ENCODE results near the gene CLEC16A.

The CLEC16A gene

GRCh38 chr16:11046382-11046931 is 102.1 kb downstream of the CLEC16A start:
- no peak for DNase-seq

GRCh38 chr16:11047057-11047456 is 102.7 kb downstream of the CLEC16A start:
- DNase-seq, result no peak

- no peak for DNase-seq
Observed at GRCh38 chr16:11047939-11048800, 103.8 kb downstream of the CLEC16A start.

- no peak for DNase-seq
Observed at GRCh38 chr16:11049396-11050059, 105.2 kb downstream of the CLEC16A start.

GRCh38 chr16:11050536-11050935 is 106.2 kb downstream of the CLEC16A start:
- DNase-seq, result no peak

GRCh38 chr16:11050944-11051343 is 106.6 kb downstream of the CLEC16A start:
- no peak for DNase-seq

GRCh38 chr16:11051430-11051829 is 107.1 kb downstream of the CLEC16A start:
- DNase-seq, result no peak

GRCh38 chr16:11051879-11052808 is 107.8 kb downstream of the CLEC16A start:
- no peak for DNase-seq

GRCh38 chr16:11053916-11054460 is 109.6 kb downstream of the CLEC16A start:
- no peak for DNase-seq

GRCh38 chr16:11056090-11056992 is 112.0 kb downstream of the CLEC16A start:
- no peak for DNase-seq

GRCh38 chr16:11056993-11057649 is 112.8 kb downstream of the CLEC16A start:
- DNase-seq, result no peak

- no peak for DNase-seq
Observed at GRCh38 chr16:11057711-11058345, 113.5 kb downstream of the CLEC16A start.

GRCh38 chr16:11058832-11059231 is 114.5 kb downstream of the CLEC16A start:
- DNase-seq, result no peak

GRCh38 chr16:11059588-11059987 is 115.2 kb downstream of the CLEC16A start:
- no peak for DNase-seq

GRCh38 chr16:11060364-11060763 is 116.0 kb downstream of the CLEC16A start:
- DNase-seq, result no peak

GRCh38 chr16:11060842-11061241 is 116.5 kb downstream of the CLEC16A start:
- DNase-seq, result no peak

GRCh38 chr16:11061629-11062270 is 117.4 kb downstream of the CLEC16A start:
- no peak for DNase-seq

GRCh38 chr16:11063448-11064201 is 119.3 kb downstream of the CLEC16A start:
- no peak for DNase-seq

- DNase-seq, result no peak
Observed at GRCh38 chr16:11064202-11064540, 119.8 kb downstream of the CLEC16A start.

Data from right hindlimb (tissue), 1 donor.